GM18870 (cell line): ENCODE data around the gene PDLIM5.

Experiments used
- ATAC-seq: cut with Tn5 transposase; IDR thresholded peaks from one replicate; pipeline ENCODE4 v1.9.1; 2021; ENCODE audit warnings: moderate library complexity; ENCODE audit not compliant: unreplicated experiment

The PDLIM5 gene

DNA sequence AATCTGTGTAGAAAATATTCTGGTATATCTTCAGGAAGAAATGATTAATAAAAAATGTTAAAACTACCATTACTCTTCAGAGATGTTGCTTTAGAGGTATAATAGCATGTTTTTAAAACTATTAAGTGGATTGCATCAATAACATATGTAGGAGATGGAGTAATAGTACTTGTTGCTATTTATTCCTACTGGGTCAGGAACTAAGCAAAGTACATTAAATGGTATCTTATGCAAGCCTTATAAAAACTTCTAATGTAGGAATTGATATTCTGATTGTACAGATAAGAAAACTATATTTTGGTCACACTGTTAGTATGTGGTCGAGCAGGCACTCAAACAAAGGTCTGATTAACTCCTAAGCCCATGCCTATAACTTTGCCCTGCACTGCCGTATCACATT, 31.4 kb upstream of the PDLIM5 start:
- ATAC-seq, result no peak

DNA sequence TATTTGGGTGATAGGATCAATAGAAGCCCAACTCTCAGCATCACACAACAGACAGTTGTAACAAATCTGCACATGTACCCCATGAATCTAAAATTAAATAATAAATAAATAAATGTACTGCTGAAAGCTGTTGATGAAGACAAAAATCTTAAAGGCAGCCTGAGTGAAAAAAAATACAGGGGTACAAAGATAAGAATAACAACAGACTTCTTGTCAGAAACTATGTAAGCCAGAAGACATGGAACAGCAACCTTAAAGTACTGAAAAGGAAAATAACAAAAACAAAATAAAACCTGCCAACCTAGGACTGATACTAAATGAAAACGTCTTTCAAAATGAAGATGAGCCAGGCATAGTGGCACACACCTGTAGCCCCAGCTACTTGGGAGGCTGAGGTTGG, 25.0 kb upstream of the PDLIM5 start:
- ATAC-seq, result no peak

DNA sequence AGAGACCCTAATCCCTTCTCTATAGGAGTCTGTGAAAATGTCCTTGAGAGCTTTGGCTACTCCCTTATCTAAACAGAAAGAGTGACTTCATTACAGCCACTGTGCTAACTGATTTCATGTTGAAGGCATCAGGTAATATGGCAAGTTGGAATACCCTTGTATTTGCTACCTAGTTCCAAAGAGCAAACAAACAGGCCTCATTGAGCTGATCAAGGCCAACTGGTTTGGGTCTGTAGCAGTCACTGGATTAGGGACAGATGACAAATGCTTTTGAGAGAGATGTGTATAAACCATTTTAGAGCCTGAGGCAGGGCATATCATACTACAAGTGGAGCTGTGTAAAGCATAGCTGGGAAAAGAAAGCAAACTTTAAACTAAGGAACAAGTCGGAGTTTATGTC, 22.9 kb upstream of the PDLIM5 start:
- no peak for ATAC-seq

- no peak for ATAC-seq
Observed at GRCh38 chr4:94430406-94430805, 21.3 kb upstream of the PDLIM5 start.

DNA sequence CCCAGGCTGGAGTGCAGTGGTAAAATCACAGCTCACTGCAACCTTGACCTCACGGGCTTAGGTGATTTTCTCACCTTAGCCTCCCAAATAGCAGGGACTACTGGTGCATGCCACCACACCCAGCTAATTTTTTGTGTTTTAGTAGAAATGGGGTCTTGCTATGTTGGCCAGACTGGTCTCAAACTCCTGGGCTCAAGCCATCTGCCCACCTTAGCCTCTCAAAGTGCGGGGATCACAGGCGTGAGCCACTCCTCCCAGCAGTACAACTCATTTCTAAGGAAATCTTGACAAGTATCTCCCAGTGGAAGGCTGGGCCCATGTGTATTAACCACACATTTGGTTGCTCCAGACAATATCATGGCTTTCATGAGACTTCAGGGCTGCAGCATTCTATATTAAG, 20.4 kb upstream of the PDLIM5 start:
- ATAC-seq, result no peak

- ATAC-seq, result no peak
Observed at GRCh38 chr4:94434505-94434904, 17.2 kb upstream of the PDLIM5 start.

DNA sequence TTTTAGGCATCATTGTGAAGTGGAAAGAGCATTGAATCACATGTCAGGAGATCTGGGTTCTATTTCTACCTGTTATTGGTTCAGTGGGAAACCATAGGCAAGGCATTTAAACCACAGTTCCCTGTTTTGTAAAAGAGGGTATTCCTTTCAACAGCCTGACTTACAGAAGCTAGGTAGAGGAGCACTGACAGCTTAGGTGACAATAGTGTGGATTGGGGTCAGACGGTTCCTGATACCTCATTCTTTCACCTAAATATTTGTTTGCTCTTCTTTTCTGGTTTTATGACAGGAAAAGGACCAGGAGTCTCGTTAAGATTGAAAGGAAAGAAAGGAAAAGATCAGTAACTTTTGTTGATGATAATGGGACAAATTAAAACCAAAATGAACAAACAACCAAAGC, 15.9 kb upstream of the PDLIM5 start:
- no peak for ATAC-seq

GRCh38 chr4:94436512-94436911, 15.2 kb upstream of the PDLIM5 start:
- no peak for ATAC-seq

DNA sequence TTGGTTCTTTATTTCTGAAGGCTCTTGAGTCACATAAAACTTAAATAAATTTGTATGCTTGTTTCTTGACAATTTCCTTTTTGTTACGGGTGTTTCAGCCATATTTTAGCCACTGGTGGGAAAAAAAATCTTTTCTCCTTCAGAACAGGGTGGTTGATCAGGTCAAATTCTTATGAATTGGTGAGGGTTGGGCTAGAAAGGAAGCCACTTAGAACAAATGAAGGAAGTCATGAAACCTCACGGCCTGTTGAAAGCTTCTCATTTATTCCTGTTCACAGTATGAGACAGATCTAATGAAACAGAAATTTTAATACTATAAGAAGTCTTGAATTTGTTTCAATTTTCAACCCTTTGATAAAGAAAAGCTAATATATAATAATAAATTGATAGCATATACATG, 12.1 kb upstream of the PDLIM5 start:
- ATAC-seq, result no peak

- no peak for ATAC-seq
Observed at GRCh38 chr4:94441838-94442237, 9.9 kb upstream of the PDLIM5 start.

DNA sequence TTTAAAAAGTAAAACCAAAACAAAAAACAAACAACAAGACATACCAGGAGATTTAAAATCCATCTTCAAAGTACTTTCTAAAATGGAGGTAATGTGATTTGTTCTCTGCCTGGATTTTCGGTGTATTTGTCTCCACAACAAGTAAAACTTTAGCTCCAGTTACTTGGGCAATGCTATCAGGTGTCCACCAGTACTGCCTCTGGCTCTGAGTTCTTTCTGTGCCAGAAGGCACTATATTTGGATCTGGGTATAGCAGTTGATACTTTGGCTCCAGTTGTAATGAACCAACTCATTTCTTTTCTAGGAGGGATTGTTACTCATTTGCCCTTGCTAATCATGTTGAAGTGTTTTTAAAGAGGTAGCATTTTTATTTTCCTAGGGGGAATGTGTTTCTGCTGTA, 9.5 kb upstream of the PDLIM5 start:
- ATAC-seq, result no peak

DNA sequence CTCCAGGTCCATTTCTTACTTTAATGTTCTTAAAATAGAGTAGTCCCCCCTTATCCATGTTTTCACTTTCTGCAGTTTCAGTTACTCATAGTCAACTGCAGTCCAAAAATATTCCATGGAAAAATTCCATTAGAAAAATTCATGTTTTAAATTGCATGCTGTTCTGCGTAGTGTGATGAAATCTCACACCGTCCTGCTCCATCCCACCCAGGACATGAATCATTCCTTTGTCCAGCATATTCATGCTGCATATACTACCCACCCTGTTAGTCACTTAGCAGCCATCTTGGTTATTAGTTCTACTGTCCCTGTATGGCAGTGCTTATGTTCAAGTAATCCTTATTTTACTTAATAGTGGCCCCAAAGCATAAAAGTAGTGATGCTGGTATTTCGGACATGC, 5.4 kb upstream of the PDLIM5 start:
- no peak for ATAC-seq

DNA sequence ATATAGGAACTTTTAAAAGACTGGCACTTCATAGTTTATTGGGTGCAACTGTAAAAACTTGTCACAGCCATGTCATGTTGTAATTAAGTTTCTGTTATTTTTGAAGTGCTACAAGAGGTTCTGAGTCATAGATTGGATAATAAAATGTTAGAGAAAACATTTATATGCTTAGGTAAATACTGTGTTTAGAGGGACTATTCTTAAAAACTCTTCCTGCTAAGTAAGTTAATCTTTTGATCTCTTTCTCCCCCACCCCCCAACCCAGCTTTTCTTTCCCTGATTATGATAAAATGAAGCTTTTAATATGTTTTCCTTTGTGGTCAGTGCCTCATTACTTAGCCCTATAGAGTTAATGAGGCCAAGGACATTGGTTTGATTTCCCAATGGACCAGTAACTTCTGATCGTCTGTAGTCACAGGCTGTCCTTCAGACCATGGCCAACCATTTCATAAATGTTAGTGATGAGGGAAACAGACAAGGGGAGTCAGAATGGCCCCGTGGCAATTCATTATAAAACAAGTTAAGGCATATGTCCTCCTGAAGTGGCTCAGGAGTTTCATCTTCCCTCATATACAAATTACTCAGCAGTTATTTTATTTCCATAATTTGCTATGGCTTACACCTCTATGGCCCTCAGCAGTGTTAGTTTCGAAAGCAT, 3.9 kb upstream of the PDLIM5 start:
- no peak for ATAC-seq

- no peak for ATAC-seq
Observed at GRCh38 chr4:94448815-94449375, 2.8 kb upstream of the PDLIM5 start.

GRCh38 chr4:94451051-94451694, 569 bp upstream of the PDLIM5 start:
- no peak for ATAC-seq

DNA sequence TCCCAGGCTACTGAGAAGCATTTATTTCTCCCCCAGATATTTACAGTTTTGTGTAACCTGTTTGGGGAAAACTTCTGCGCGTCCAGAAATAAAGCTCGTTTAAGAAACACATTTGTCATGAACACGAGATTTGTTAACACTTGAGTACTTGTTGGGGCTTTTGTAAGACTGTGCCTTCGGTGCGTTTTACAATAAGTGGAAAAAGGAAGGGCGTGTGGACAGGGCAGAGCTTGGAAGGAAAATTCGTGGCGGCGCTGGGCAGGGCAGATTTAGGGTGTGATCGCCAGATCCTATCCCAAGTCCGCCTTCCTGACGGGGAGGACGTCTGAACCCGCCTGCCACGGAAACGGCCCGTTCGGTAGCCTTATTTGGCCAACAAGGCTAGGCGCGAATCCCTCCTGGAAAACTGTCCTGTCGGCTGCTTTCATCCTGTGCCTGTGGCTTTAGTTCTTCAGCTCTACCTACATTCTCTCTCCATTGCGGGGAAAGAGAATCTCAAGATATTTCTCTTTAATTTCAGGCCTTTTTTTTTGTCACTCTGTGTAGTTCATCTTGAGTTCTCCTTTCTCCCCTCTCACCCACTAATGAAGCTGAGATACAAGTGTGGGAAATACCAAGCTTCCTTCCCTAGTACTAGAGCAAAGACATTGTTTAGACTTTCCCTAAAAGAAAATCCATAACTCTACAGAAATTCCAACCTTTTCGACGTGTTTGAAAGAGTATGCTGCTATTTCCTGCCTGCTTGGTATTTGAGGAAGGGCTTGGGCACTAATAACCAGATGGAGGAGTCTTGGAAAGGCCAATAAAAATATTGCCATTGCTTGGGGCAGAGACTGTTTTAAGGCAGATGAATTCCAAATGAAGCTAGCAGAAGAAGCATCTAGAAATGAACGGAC, 982 bp downstream of the PDLIM5 start:
- peak; percentile 8 for ATAC-seq

- no peak for ATAC-seq
Observed at GRCh38 chr4:94453391-94453963, 1.7 kb downstream of the PDLIM5 start.

DNA sequence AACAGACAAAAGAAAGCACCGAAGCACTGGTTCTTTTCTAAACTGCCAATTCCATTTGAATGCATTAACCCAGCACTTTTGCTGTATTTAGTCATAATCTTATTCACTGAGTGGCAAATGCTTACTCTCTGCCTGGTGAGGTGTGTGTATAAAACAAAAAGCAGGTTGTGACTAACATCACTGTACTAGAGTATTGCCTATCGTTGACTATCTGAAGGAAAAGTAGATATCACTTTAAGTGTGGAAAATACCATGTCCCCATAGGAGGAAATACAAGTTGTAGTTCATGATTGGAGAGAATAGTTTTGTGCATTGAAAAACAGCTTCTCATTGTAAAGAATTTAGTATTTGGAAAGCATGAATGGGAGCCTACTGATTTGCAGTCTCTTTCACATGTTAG, 2.7 kb downstream of the PDLIM5 start:
- ATAC-seq, result no peak

GRCh38 chr4:94455081-94455480, 3.3 kb downstream of the PDLIM5 start:
- ATAC-seq, result no peak

GRCh38 chr4:94457692-94458106, 6.0 kb downstream of the PDLIM5 start:
- no peak for ATAC-seq

GRCh38 chr4:94458682-94459081, 6.9 kb downstream of the PDLIM5 start:
- no peak for ATAC-seq
